Hepatocyte (in vitro differentiated cells): ENCODE measurements around the gene ADAM8.

Source experiments
- CTCF ChIP-seq: fragments of 200-600 bp; sonication (generic); IDR thresholded peaks from 2 replicates; pipeline ENCODE4 v1.5.1; 2016; ENCODE audit warnings: antibody characterized with exemption, mild to moderate bottlenecking; ENCODE audit not compliant: poor library complexity
- EZH2 ChIP-seq: fragments of 200-600 bp; sonication (generic); IDR thresholded peaks from 2 replicates; pipeline ENCODE4 v1.6.1; 2016; ENCODE audit warnings: antibody characterized with exemption, mild to moderate bottlenecking, borderline replicate concordance
- EZH2phosphoT487 ChIP-seq: fragments of 200-600 bp; sonication (generic); IDR thresholded peaks from one replicate; pipeline ENCODE4 v1.6.1; 2018; ENCODE audit warnings: antibody characterized with exemption, mild to moderate bottlenecking, low read depth, moderate library complexity; ENCODE audit not compliant: unreplicated experiment, severe bottlenecking

DNA sequence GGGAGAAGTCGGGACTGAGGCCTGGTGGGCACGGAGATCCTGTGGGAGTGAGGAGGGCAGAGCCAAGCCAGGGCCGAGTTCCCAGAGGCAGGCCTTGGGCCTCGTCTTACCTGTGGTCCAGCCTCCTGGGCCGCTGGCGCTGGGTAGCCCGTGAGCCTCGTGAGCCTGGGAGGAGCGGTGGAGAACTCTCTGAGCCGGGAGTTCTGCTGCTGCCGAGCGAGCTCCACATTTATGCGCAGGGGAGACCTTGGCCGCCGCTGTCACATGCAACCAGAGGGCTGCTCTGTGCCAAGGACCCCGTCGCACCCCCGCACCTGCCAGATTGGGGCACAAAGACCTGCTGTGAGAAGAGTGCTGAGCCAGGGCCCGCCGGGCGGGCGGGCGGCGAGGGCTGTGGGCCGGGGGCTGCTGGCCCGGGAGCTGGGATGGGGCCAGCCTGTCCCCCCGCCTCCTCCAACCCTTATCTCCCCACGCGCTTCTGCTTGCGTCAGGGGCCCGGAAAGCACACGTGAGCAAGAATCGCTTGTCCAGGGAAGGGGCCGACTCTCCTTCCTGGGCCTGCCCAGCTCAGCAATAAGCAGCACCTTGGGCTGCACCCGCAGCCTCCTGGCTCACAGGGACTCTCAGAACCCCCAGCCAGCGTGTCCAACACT lies 28.9 kb downstream of the ADAM8 start:
- no peak for TF ChIP-seq CTCF
- TF ChIP-seq EZH2, result no peak
- no peak for TF ChIP-seq EZH2phosphoT487
